ENCODE results near the gene CDC42EP2. TPM values are rescaled to one million over a fixed set of nuclear protein-coding genes. Genes with fewer than 3 reads are reported as not detected.

Gene CDC42EP2
- total and polyA plus RNA-seq, 2 of the 13 experiments (the other 11 are each of a cell fraction or from before 2014, with no cell fraction given), result 2.3 to 7.1 TPM

- TF ChIP-seq CEBPZ (IDR thresholded peaks at IDR 0.05; ENCODE audit: low read length) (no peak), SP4 (CRISPR knock-in tag; IDR thresholded peaks at IDR 0.05) (0 out of 2 replicates have a peak, but pooled peaks have one; percentile 48), ZNF7 (CRISPR knock-in tag; IDR thresholded peaks at IDR 0.05) (no peak), ZNF737 (CRISPR knock-in tag; IDR thresholded peaks at IDR 0.05; ENCODE audit: borderline replicate concordance) (no peak), ZNF124 (CRISPR knock-in tag; IDR thresholded peaks at IDR 0.05) (no peak), MEIS1 (CRISPR knock-in tag; IDR thresholded peaks at IDR 0.05; ENCODE audit: borderline replicate concordance) (peak; percentile 62; the same call in 1 of the 2 replicates), PAF1 (CRISPR knock-in tag; IDR thresholded peaks at IDR 0.05) (no peak), ELF4 (CRISPR knock-in tag; IDR thresholded peaks at IDR 0.05; ENCODE audit: borderline replicate concordance) (no peak), RFX5 (IDR thresholded peaks at IDR 0.05; ENCODE audit: low read depth, low read length) (0 out of 2 replicates have a peak, but pooled peaks have one; percentile 17), TARDBP (CRISPR knock-in tag; IDR thresholded peaks at IDR 0.05) (peak; percentile 88), HMG20B (CRISPR knock-in tag; conservative IDR thresholded peaks at IDR 0.05) (0 out of 2 replicates have a peak, but pooled peaks have one; percentile 42), ARNTL (CRISPR knock-in tag; IDR thresholded peaks at IDR 0.05) (no peak), CENPX (CRISPR knock-in tag; IDR thresholded peaks at IDR 0.05) (no peak), AGO1 (IDR thresholded peaks at IDR 0.05; ENCODE audit: low read depth, low read length, poor library complexity, severe bottlenecking) (no peak), SP5 (CRISPR knock-in tag; IDR thresholded peaks at IDR 0.05; ENCODE audit: borderline replicate concordance, low read depth) (0 out of 2 replicates have a peak, but pooled peaks have one; percentile 34), NFKBIZ (CRISPR knock-in tag; IDR thresholded peaks at IDR 0.05) (no peak), ZNF883 (CRISPR knock-in tag; IDR thresholded peaks at IDR 0.05; ENCODE audit: not compliant biosample characterization) (no peak), ZSCAN29 (CRISPR knock-in tag; conservative IDR thresholded peaks at IDR 0.05) (no peak), PCBP1 (IDR thresholded peaks at IDR 0.05; ENCODE audit: borderline replicate concordance, low read depth, low read length) (no peak), ZFP90 (CRISPR knock-in tag; IDR thresholded peaks at IDR 0.05; ENCODE audit: borderline replicate concordance) (0 out of 2 replicates have a peak, but pooled peaks have one; percentile 39)
- TF ChIP-seq, protein P1, sequence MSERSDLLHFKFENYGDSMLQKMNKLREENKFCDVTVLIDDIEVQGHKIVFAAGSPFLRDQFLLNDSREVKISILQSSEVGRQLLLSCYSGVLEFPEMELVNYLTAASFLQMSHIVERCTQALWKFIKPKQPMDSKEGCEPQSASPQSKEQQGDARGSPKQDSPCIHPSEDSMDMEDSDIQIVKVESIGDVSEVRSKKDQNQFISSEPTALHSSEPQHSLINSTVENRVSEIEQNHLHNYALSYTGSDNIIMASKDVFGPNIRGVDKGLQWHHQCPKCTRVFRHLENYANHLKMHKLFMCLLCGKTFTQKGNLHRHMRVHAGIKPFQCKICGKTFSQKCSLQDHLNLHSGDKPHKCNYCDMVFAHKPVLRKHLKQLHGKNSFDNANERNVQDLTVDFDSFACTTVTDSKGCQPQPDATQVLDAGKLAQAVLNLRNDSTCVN (CRISPR knock-in tag; IDR thresholded peaks at IDR 0.05; ENCODE audit: borderline replicate concordance), result 0 out of 2 replicates have a peak, but pooled peaks have one; percentile 13
- TF ChIP-seq, protein P2, sequence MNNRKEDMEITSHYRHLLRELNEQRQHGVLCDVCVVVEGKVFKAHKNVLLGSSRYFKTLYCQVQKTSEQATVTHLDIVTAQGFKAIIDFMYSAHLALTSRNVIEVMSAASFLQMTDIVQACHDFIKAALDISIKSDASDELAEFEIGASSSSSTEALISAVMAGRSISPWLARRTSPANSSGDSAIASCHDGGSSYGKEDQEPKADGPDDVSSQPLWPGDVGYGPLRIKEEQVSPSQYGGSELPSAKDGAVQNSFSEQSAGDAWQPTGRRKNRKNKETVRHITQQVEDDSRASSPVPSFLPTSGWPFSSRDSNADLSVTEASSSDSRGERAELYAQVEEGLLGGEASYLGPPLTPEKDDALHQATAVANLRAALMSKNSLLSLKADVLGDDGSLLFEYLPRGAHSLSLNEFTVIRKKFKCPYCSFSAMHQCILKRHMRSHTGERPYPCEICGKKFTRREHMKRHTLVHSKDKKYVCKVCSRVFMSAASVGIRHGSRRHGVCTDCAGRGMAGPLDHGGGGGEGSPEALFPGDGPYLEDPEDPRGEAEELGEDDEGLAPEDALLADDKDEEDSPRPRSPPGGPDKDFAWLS (CRISPR knock-in tag; IDR thresholded peaks at IDR 0.05; ENCODE audit: borderline replicate concordance), result no peak
- TF ChIP-seq, protein P3, sequence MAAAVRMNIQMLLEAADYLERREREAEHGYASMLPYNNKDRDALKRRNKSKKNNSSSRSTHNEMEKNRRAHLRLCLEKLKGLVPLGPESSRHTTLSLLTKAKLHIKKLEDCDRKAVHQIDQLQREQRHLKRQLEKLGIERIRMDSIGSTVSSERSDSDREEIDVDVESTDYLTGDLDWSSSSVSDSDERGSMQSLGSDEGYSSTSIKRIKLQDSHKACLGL (CRISPR knock-in tag; IDR thresholded peaks at IDR 0.05), result no peak
Observed at GRCh38 chr11:65357856-65358356, 43.2 kb downstream of the CDC42EP2 start (continued).
